ENCODE results near the gene COL5A2. TPM values are rescaled to one million over a fixed set of nuclear protein-coding genes. Genes with fewer than 3 reads are reported as not detected.

The COL5A2 gene
- total RNA-seq: 100 to 1,000 TPM in 1 of 2 donors, 10 to 100 TPM in 1; 90.2 to 153 TPM

GRCh38 chr2:189179570-189179950 is at the start of gene COL5A2:
TSS of gene COL5A2 (minus strand) at chr2:189179761. CDS start at chr2:189179604, 157 bp downstream.

Small RNA genes within 50 kb of the gene (small RNA-seq; reads per million reads assigned to genes)
- 2.6 to 5.5 reads per million in 2 donors for gene MIR3129

Other genes starting within 250 kb of the COL5A2 start
- under 1 TPM; 0.34 to 1.00 TPM for gene COL3A1, start 205.4 kb downstream of the COL5A2 start, total RNA-seq

Measured in melanocyte of skin (primary cell).